Caco-2 (cell line): ENCODE data around the gene AXL. TPM values are rescaled to one million over a fixed set of nuclear protein-coding genes. Genes with fewer than 3 reads are reported as not detected.
"Not testable (repeated sequence)": the region's sequence is repeated elsewhere in the genome, so short reads cannot be mapped to it uniquely, and the experiment has no call there.

Source experiments
- BruUV-seq: library from RNA; stranded (reverse); fragments of 400-500 nt; replicated peaks from 2 replicates; lab custom pipeline; 2021; lab: Mats Ljungman, UMichigan
- CTCF ChIA-PET: fragments of 300-600 bp; sonication (Branson Sonifier 250); formaldehyde crosslinking; loops from one replicate; lab custom pipeline; 2022; ENCODE audit warnings: antibody characterized with exemption; lab: Charles Lee
- POLR2A ChIA-PET: fragments of 300-600 bp; sonication (Branson Sonifier 250); formaldehyde crosslinking; loops from one replicate; lab custom pipeline; 2022; ENCODE audit warnings: antibody characterized with exemption; lab: Charles Lee
- DNase-seq, 2 experiments: peaks; one replicate each; pipeline versions ENCODE4 v3.0.0 to v3.0.0-alpha.2; 2020 to 2022
- H3K27me3 ChIP-seq: replicated peaks from 2 replicates; pipeline ENCODE4 v1.6.0; 2011; ENCODE audit warnings: low read length; ENCODE audit not compliant: control insufficient read depth, insufficient read depth
- H3K36me3 ChIP-seq: 2 replicates; pipeline ENCODE4 v1.5.1; 2011; ENCODE audit warnings: low read length; ENCODE audit not compliant: control insufficient read depth, insufficient read depth
- H3K4me1 ChIP-seq: fragments of 250-450 bp; sonication (Bioruptor Pico); 2 replicates; pipeline ENCODE4 v1.5.1; 2020; ENCODE audit warnings: mild to moderate bottlenecking
- H3K4me3 ChIP-seq: 2 replicates; pipeline ENCODE4 v1.5.1; 2011; ENCODE audit warnings: low read depth, mild to moderate bottlenecking, control low read depth, low read length
- H3K9me3 ChIP-seq: fragments of 250-450 bp; sonication (Bioruptor Pico); 2 replicates; pipeline ENCODE4 v1.5.1; 2020; ENCODE audit warnings: mild to moderate bottlenecking, moderate library complexity
- H3K27ac Mint-ChIP-seq: one replicate; pipeline ENCODE4 v1.8.0; 2022; ENCODE audit warnings: mixed read lengths; ENCODE audit not compliant: unreplicated experiment
- H3K27me3 Mint-ChIP-seq: one replicate; pipeline ENCODE4 v1.8.0; 2022; ENCODE audit warnings: mixed read lengths; ENCODE audit not compliant: insufficient read depth, unreplicated experiment
- H3K36me3 Mint-ChIP-seq: one replicate; pipeline ENCODE4 v1.8.0; 2022; ENCODE audit warnings: mild to moderate bottlenecking, mixed read lengths; ENCODE audit not compliant: insufficient read depth, unreplicated experiment
- H3K4me1 Mint-ChIP-seq: one replicate; pipeline ENCODE4 v1.8.0; 2022; ENCODE audit warnings: low read depth, mixed read lengths; ENCODE audit not compliant: unreplicated experiment
- H3K4me3 Mint-ChIP-seq: one replicate; pipeline ENCODE4 v1.8.0; 2022; ENCODE audit warnings: mild to moderate bottlenecking, moderate library complexity, mixed read lengths; ENCODE audit not compliant: unreplicated experiment
- H3K9me3 Mint-ChIP-seq: one replicate; pipeline ENCODE4 v1.8.0; 2022; ENCODE audit warnings: mixed read lengths; ENCODE audit not compliant: unreplicated experiment
- CTCF ChIP-seq, 2 experiments: fragments of 200-600 bp in 1 of 2; IDR thresholded peaks; 1 replicate in 1 of 2; 2 replicates in 1 of 2; pipeline versions ENCODE4 v1.5.1 to v1.8.0; 2011 to 2022; ENCODE audit warnings: antibody characterized with exemption in 1 of 2, control low read depth in 1 of 2, inconsistent platforms in 1 of 2, low read depth in 1 of 2, low read length in 1 of 2, mild to moderate bottlenecking in 1 of 2, moderate library complexity in 1 of 2; ENCODE audit not compliant: insufficient read depth in 1 of 2, severe bottlenecking in 1 of 2, unreplicated experiment in 1 of 2
- intact Hi-C: fragments of 100-400 bp; cut with micrococcal nuclease; formaldehyde crosslinking; loops from one replicate; pipeline ENCODE4 v1.10.0; 2022; ENCODE audit not compliant: unreplicated experiment
- total RNA-seq: library from RNA; stranded (reverse); gene quantifications from 2 replicates; pipeline ENCODE4 v1.2.3, GENCODE V29; 2022

AXL gene
- total RNA-seq, 1 experiment from 2014 or later, result 1.2 TPM

- POLR2A ChIA-PET, result interaction anchor here (0.5 to 1.6 kb wide), 8 partner anchors 19 to 509 kb away, joined by 3 to 15 read pairs (median 4); partner anchors contain the start of genes COQ8B, HNRNPUL1, ITPKC and RAB4B
- CTCF ChIA-PET, result interaction anchor here (0.6 to 1.2 kb wide), 5 partner anchors 18 to 105 kb away, joined by 3 to 17 read pairs (median 4); no protein-coding TSS in a partner anchor
- Histone ChIP-seq H3K27me3 (no peaks in the 10 kb centered on the region), H3K36me3 (no peaks in the 10 kb centered on the region), H3K9me3 (no peaks in the 10 kb centered on the region), H3K4me1 (0 out of 2 replicates have a peak, but pooled peaks cover 15% of the 10 kb centered on the region), H3K4me3 (peak overlapping the region; percentile 62)
- Mint-ChIP-seq H3K4me1 (peaks cover 19% of the 10 kb centered on the region), H3K36me3 (no peaks in the 10 kb centered on the region), H3K27ac (peak overlapping the region; percentile 81), H3K4me3 (peak overlapping the region; percentile 85), H3K27me3 (no peaks in the 10 kb centered on the region), H3K9me3 (no peaks in the 10 kb centered on the region)
- peak; percentile 82 to 85 for DNase-seq
- no TSS peak for BruUV-seq
- intact Hi-C loops, result loop anchor here (1.0 kb wide), 1 partner anchor 37 kb away; no protein-coding TSS in a partner anchor
- TF ChIP-seq CTCF (IDR thresholded peaks at IDR 0.05; ENCODE audit: insufficient read depth in 1 of 2, low read depth in 1 of 2, low read length in 1 of 2, severe bottlenecking in 1 of 2, unreplicated experiment in 1 of 2), result peak in 1 of 2 experiments; percentile 10
Observed at GRCh38 chr19:41226053-41226873, 7.2 kb downstream of the AXL start.

- Mint-ChIP-seq H3K27ac (peak overlapping the region; percentile 63), H3K9me3 (no peaks in the 10 kb centered on the region), H3K27me3 (no peaks in the 10 kb centered on the region), H3K4me1 (peaks cover 19% of the 10 kb centered on the region), H3K4me3 (peak overlapping the region; percentile 85), H3K36me3 (no peaks in the 10 kb centered on the region)
- DNase-seq, result no peak
- Histone ChIP-seq H3K9me3 (no peaks in the 10 kb centered on the region), H3K36me3 (no peaks in the 10 kb centered on the region), H3K4me3 (peak overlapping the region; percentile 62), H3K4me1 (0 out of 2 replicates have a peak, but pooled peaks cover 15% of the 10 kb centered on the region), H3K27me3 (no peaks in the 10 kb centered on the region)
- BruUV-seq, result TSS peak; percentile 75
- intact Hi-C loops, result loop anchor here (1.0 kb wide), 1 partner anchor 36 kb away; no protein-coding TSS in a partner anchor
- TF ChIP-seq CTCF (IDR thresholded peaks at IDR 0.05; ENCODE audit: insufficient read depth in 1 of 2, low read depth in 1 of 2, low read length in 1 of 2, severe bottlenecking in 1 of 2, unreplicated experiment in 1 of 2), result no peak
- ChIA-PET POLR2A (interaction anchor here (0.5 to 1.6 kb wide), 7 partner anchors 19 to 449 kb away, joined by 3 to 15 read pairs (median 5); partner anchors contain the start of genes HNRNPUL1 and RAB4B), CTCF (interaction anchor here (1.0 to 1.2 kb wide), 4 partner anchors 19 to 68 kb away, joined by 4 to 17 read pairs (median 9); no protein-coding TSS in a partner anchor)
Observed at GRCh38 chr19:41226874-41227390, 7.9 kb downstream of the AXL start.

- 0 out of 2 replicates have a peak, but pooled peaks cover 11% of the 10 kb centered on the region for H3K4me1 ChIP-seq
- Mint-ChIP-seq H3K27me3 (no peaks in the 10 kb centered on the region), H3K36me3 (no peaks in the 10 kb centered on the region), H3K9me3 (no peaks in the 10 kb centered on the region), H3K27ac (no peak overlapping the region), H3K4me1 (peaks cover 13% of the 10 kb centered on the region), H3K4me3 (no peak overlapping the region)
- H3K9me3 ChIP-seq, result no peaks in the 10 kb centered on the region
- H3K4me3 ChIP-seq, result no peak overlapping the region
- ChIA-PET CTCF (no interaction called here), POLR2A (no interaction called here)
- TF ChIP-seq CTCF (IDR thresholded peaks at IDR 0.05; ENCODE audit: insufficient read depth in 1 of 2, low read depth in 1 of 2, low read length in 1 of 2, severe bottlenecking in 1 of 2, unreplicated experiment in 1 of 2), result no peak
- H3K27me3 ChIP-seq, result no peaks in the 10 kb centered on the region
- intact Hi-C loops, result no loop called here
- H3K36me3 ChIP-seq, result no peaks in the 10 kb centered on the region
- no peak for DNase-seq
- BruUV-seq, result no TSS peak
Observed at GRCh38 chr19:41228486-41228885, 9.5 kb downstream of the AXL start.

- POLR2A ChIA-PET, H3K27me3 ChIP-seq, H3K4me1 Mint-ChIP-seq, H3K9me3 ChIP-seq, intact Hi-C loops, H3K9me3 Mint-ChIP-seq, H3K4me3 Mint-ChIP-seq, BruUV-seq, H3K4me3 ChIP-seq, DNase-seq, H3K36me3 ChIP-seq, CTCF ChIA-PET, H3K4me1 ChIP-seq, H3K27ac Mint-ChIP-seq, H3K36me3 Mint-ChIP-seq, H3K27me3 Mint-ChIP-seq: not testable (repeated sequence)
Observed at GRCh38 chr19:41229338-41229737, 10.3 kb downstream of the AXL start.
